Measurements from ENCODE around the gene SCN1B. TPM values are rescaled to one million over a fixed set of nuclear protein-coding genes. Genes with fewer than 3 reads are reported as not detected.

The SCN1B gene
- total and polyA plus RNA-seq, 10 of the 15 experiments (the other 5 are each of a cell fraction or from before 2014, with no cell fraction given): 0.04 to 0.54 (median 0.11) TPM; not detected in 3

GRCh38 chr19:35025969-35026368 lies 4.3 kb upstream of the SCN1B start:
- peaks cover 0 to 1% of the 10 kb centered on the region in 2 experiments; a peak in 1 of 4 replicates for H3K27me3 ChIP-seq (replicated peaks in 1 of 2; ENCODE audit: control insufficient read depth in 2 of 2, insufficient read depth in 2 of 2, low read length in 1 of 2)
- ChIA-PET POLR2A (no interaction called here), SMC1A (ENCODE audit: uncharacterized antibody, unreplicated experiment) (no interaction called here), RAD21 (ENCODE audit: unreplicated experiment) (interaction anchor here (0.5 kb wide), 1 partner anchor 42 kb away, joined by 3 read pairs; no protein-coding TSS in a partner anchor), CTCF (interaction anchor here (0.8 to 1.6 kb wide), 4 partner anchors 12 to 53 kb away, joined by 3 to 4 read pairs (median 3); no protein-coding TSS in a partner anchor)
- H3K4me2 ChIP-seq (ENCODE audit: control insufficient read depth, insufficient read depth): no peak overlapping the region
- H4K20me1 ChIP-seq (ENCODE audit: control insufficient read depth, insufficient read depth): no peaks in the 10 kb centered on the region
- intact Hi-C loops (cut with micrococcal nuclease; ENCODE audit: unreplicated experiment) (no loop called here), in situ Hi-C loops (cut with MboI) (no loop called here)
- FAIRE-seq (no peak), DNase-seq (ENCODE audit: low read depth, low spot score) (no peak), ATAC-seq (no peak)
- H3K27ac ChIP-seq (ENCODE audit: control insufficient read depth, insufficient read depth): no peak overlapping the region
- H2AFZ ChIP-seq (ENCODE audit: control insufficient read depth, low read depth, low read length): no peak overlapping the region
- TF ChIP-seq SREBF1 (IDR thresholded peaks at IDR 0.05; ENCODE audit: low read length) (no peak), SMARCA5 (IDR thresholded peaks at IDR 0.05) (no peak), EED (IDR thresholded peaks at IDR 0.05; ENCODE audit: low read depth) (no peak), HCFC1 (IDR thresholded peaks at IDR 0.05; ENCODE audit: low read length) (no peak), RELA (IDR thresholded peaks at IDR 0.05; ENCODE audit: borderline replicate concordance, partially characterized antibody) (no peak), SREBF2 (IDR thresholded peaks at IDR 0.05; ENCODE audit: low read length) (no peak), SUPT20H (IDR thresholded peaks at IDR 0.05; ENCODE audit: borderline replicate concordance, control insufficient read depth, low read depth, low read length) (no peak), EGR1 (IDR thresholded peaks at IDR 0.05; ENCODE audit: borderline replicate concordance in 1 of 2, low read depth in 2 of 2, low read length in 2 of 2) (no peak), SMC3 (IDR thresholded peaks at IDR 0.05; ENCODE audit: borderline replicate concordance, low read length) (no peak), MLLT1 (IDR thresholded peaks at IDR 0.05) (no peak), YBX1 (IDR thresholded peaks at IDR 0.05) (no peak), SIN3A (IDR thresholded peaks at IDR 0.05; ENCODE audit: low read depth, low read length) (no peak), ATF3 (IDR thresholded peaks at IDR 0.05; ENCODE audit: borderline replicate concordance, extremely low read depth, low read depth, low read length) (no peak), NRF1 (conservative IDR thresholded peaks at IDR 0.05; ENCODE audit: low read depth, low read length) (no peak), MTA3 (IDR thresholded peaks at IDR 0.05; ENCODE audit: borderline replicate concordance, low read length) (no peak), PAX8 (IDR thresholded peaks at IDR 0.05) (no peak), ETV6 (conservative IDR thresholded peaks at IDR 0.05 in 1 of 2, IDR thresholded peaks at IDR 0.05 in 1 of 2; ENCODE audit: borderline replicate concordance in 1 of 2, low read depth in 1 of 2) (no peak), HDGF (IDR thresholded peaks at IDR 0.05) (no peak), KLF5 (IDR thresholded peaks at IDR 0.05; ENCODE audit: partially characterized antibody) (no peak)
- TF ChIP-seq, protein P1, sequence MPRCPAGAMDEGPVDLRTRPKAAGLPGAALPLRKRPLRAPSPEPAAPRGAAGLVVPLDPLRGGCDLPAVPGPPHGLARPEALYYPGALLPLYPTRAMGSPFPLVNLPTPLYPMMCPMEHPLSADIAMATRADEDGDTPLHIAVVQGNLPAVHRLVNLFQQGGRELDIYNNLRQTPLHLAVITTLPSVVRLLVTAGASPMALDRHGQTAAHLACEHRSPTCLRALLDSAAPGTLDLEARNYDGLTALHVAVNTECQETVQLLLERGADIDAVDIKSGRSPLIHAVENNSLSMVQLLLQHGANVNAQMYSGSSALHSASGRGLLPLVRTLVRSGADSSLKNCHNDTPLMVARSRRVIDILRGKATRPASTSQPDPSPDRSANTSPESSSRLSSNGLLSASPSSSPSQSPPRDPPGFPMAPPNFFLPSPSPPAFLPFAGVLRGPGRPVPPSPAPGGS (IDR thresholded peaks at IDR 0.05; ENCODE audit: borderline replicate concordance, insufficient read depth, low read depth, low read length, poor library complexity, severe bottlenecking): no peak
- H3K36me3 ChIP-seq (ENCODE audit: control insufficient read depth in 2 of 2, insufficient read depth in 2 of 2, low read length in 1 of 2): peaks cover 3 to 25% of the 10 kb centered on the region in 2 experiments
- H3K4me3 ChIP-seq: no peak overlapping the region
- 98% methylated on average over 15 of the region's 21 CpGs for WGBS (ENCODE audit: insufficient coverage, insufficient replicate concordance, low lambda C conversion rate, missing lambda C conversion rate)
- no peaks in the 10 kb centered on the region for H3K4me1 ChIP-seq (ENCODE audit: control insufficient read depth, insufficient read depth, low read length)
- no peak overlapping the region for H3K9ac ChIP-seq (ENCODE audit: control insufficient read depth, insufficient read depth, low read length)
- no peaks in the 10 kb centered on the region for H3K79me2 ChIP-seq (ENCODE audit: control insufficient read depth, insufficient read depth, low read length)
- no peaks in the 10 kb centered on the region for H3K9me3 ChIP-seq (replicated peaks; ENCODE audit: control insufficient read depth, insufficient read depth, low read length)
- BruUV-seq (replicated peaks): no TSS peak
